IMR-90 (cell line): ENCODE data around the gene ZNF77. TPM values are rescaled to one million over a fixed set of nuclear protein-coding genes. Genes with fewer than 3 reads are reported as not detected.

Experiments
- ATAC-seq: fragments of 200-7000 bp; cut with Tn5 transposase; 2 replicates; pipeline ENCODE4 v1.9.1; 2020; ENCODE audit warnings: low read depth, mild to moderate bottlenecking, moderate library complexity
- BruUV-seq: library from RNA; stranded (reverse); fragments of 400-500 nt; replicated peaks from 2 replicates; lab custom pipeline; 2021; lab: Mats Ljungman, UMichigan
- CTCF ChIA-PET: fragments of 300-600 bp; formaldehyde crosslinking; extraction: SDS; loops from one replicate; lab custom pipeline; 2021; ENCODE audit warnings: antibody characterized with exemption; lab: Yijun Ruan, JAX
- POLR2A ChIA-PET: fragments of 300-600 bp; sonication (Branson Sonifier 250); formaldehyde crosslinking; loops from one replicate; lab custom pipeline; 2022; ENCODE audit warnings: antibody characterized with exemption; ENCODE audit not compliant: unreplicated experiment; lab: Charles Lee
- DNase-seq: peaks from one replicate; pipeline ENCODE4 v3.0.0; 2013
- H2AFZ ChIP-seq: replicated peaks from 2 replicates; pipeline ENCODE3; 2013; ENCODE audit warnings: low read length, mild to moderate bottlenecking; ENCODE audit not compliant: poor library complexity
- H2AK5ac ChIP-seq: 2 replicates; pipeline ENCODE4 v1.6.1; 2013; ENCODE audit warnings: low read depth, low read length, inconsistent platforms
- H2AK9ac ChIP-seq: replicated peaks from 2 replicates; pipeline ENCODE3; 2013; ENCODE audit warnings: mild to moderate bottlenecking, low read depth, low read length, moderate library complexity; ENCODE audit not compliant: poor library complexity
- H2BK120ac ChIP-seq: 2 replicates; pipeline ENCODE4 v1.6.1; 2013; ENCODE audit warnings: low read depth, low read length, inconsistent platforms
- H2BK15ac ChIP-seq: 3 replicates; pipeline ENCODE4 v1.6.1; 2013; ENCODE audit warnings: low read depth, low read length, inconsistent platforms
- H2BK20ac ChIP-seq: 2 replicates; pipeline ENCODE4 v1.6.1; 2013; ENCODE audit warnings: low read depth, mild to moderate bottlenecking, inconsistent platforms, low read length, moderate library complexity
- H2BK5ac ChIP-seq: 2 replicates; pipeline ENCODE4 v1.6.1; 2013; ENCODE audit warnings: mild to moderate bottlenecking, low read depth, low read length, inconsistent platforms; ENCODE audit not compliant: poor library complexity, severe bottlenecking
- H3K14ac ChIP-seq: replicated peaks from 2 replicates; pipeline ENCODE4 v1.6.1; 2013; ENCODE audit warnings: low read depth, low read length, inconsistent platforms
- H3K18ac ChIP-seq: 2 replicates; pipeline ENCODE4 v1.6.1; 2013; ENCODE audit warnings: low read depth, low read length, control low read depth
- H3K23ac ChIP-seq: 2 replicates; pipeline ENCODE4 v1.6.1; 2013; ENCODE audit warnings: low read depth, low read length, inconsistent platforms
- H3K27ac ChIP-seq: 2 replicates; pipeline ENCODE4 v1.5.1; 2013; ENCODE audit warnings: mild to moderate bottlenecking, control low read depth, low read length; ENCODE audit not compliant: insufficient read depth
- H3K27me3 ChIP-seq: 2 replicates; pipeline ENCODE4 v1.6.1; 2013; ENCODE audit warnings: low read length; ENCODE audit not compliant: control insufficient read depth, insufficient read depth
- H3K36me3 ChIP-seq: 2 replicates; pipeline ENCODE4 v1.6.1; 2013; ENCODE audit warnings: low read length, mixed read lengths; ENCODE audit not compliant: control insufficient read depth, insufficient read depth
- H3K4ac ChIP-seq: 2 replicates; pipeline ENCODE4 v1.6.1; 2013; ENCODE audit warnings: low read depth, low read length, inconsistent platforms
- H3K4me1 ChIP-seq: 2 replicates; pipeline ENCODE4 v1.6.1; 2013; ENCODE audit warnings: low read length, mixed read lengths; ENCODE audit not compliant: control insufficient read depth, insufficient read depth
- H3K4me2 ChIP-seq: 2 replicates; pipeline ENCODE4 v1.6.1; 2013; ENCODE audit warnings: low read depth, mild to moderate bottlenecking, control low read depth, low read length, moderate library complexity
- H3K4me3 ChIP-seq: 2 replicates; pipeline ENCODE4 v1.5.1; 2013; ENCODE audit warnings: low read depth, mild to moderate bottlenecking, control low read depth, low read length, moderate library complexity; ENCODE audit not compliant: insufficient read depth
- H3K56ac ChIP-seq: 2 replicates; pipeline ENCODE4 v1.6.1; 2013; ENCODE audit warnings: low read length, inconsistent platforms; ENCODE audit not compliant: insufficient read depth; ENCODE audit errors: extremely low read depth
- H3K79me1 ChIP-seq, 2 experiments: 2 replicates each; pipeline ENCODE4 v1.6.1; 2013; ENCODE audit warnings: low read length in 2 of 2, inconsistent platforms in 1 of 2, low read depth in 1 of 2
- H3K9ac ChIP-seq: 2 replicates; pipeline ENCODE4 v1.6.1; 2013; ENCODE audit warnings: low read depth, low read length, control low read depth
- H3K9me1 ChIP-seq: 2 replicates; pipeline ENCODE4 v1.6.1; 2013; ENCODE audit warnings: low read length, inconsistent platforms; ENCODE audit not compliant: insufficient read depth
- H3K9me3 ChIP-seq: 2 replicates; pipeline ENCODE4 v1.6.1; 2013; ENCODE audit warnings: low read length; ENCODE audit not compliant: control insufficient read depth, insufficient read depth
- H4K20me1 ChIP-seq: 2 replicates; pipeline ENCODE4 v1.6.1; 2013; ENCODE audit warnings: low read length, inconsistent platforms; ENCODE audit not compliant: insufficient read depth
- H4K5ac ChIP-seq: 2 replicates; pipeline ENCODE4 v1.6.1; 2013; ENCODE audit warnings: mild to moderate bottlenecking, low read depth, low read length, control low read depth
- H4K8ac ChIP-seq, 2 experiments: 2 replicates each; pipeline ENCODE4 v1.6.1; 2013; ENCODE audit warnings: low read depth in 2 of 2, low read length in 2 of 2, control low read depth in 1 of 2, inconsistent platforms in 1 of 2
- H4K91ac ChIP-seq: 2 replicates; pipeline ENCODE4 v1.6.1; 2013; ENCODE audit warnings: low read depth, low read length, inconsistent platforms; ENCODE audit not compliant: insufficient read depth
- BHLHE40 ChIP-seq: fragments of 150-350 bp; IDR thresholded peaks from 2 replicates; pipeline ENCODE4 v1.6.1; 2016; ENCODE audit warnings: mild to moderate bottlenecking, low read depth, low read length
- CEBPB ChIP-seq: IDR thresholded peaks from 2 replicates; pipeline ENCODE4 v1.6.1; 2012; ENCODE audit warnings: low read depth, low read length, improper control_type of control experiment
- CHD1 ChIP-seq: IDR thresholded peaks from 2 replicates; pipeline ENCODE4 v1.6.1; 2012; ENCODE audit warnings: low read depth, low read length, improper control_type of control experiment
- CTCF ChIP-seq: conservative IDR thresholded peaks from 2 replicates; pipeline ENCODE4 v1.5.1; 2012; ENCODE audit warnings: mild to moderate bottlenecking, low read depth, low read length, improper control_type of control experiment
- ELK1 ChIP-seq: fragments of 150-350 bp; IDR thresholded peaks from 2 replicates; pipeline ENCODE4 v1.6.1; 2016; ENCODE audit warnings: low read depth, mild to moderate bottlenecking, low read length, moderate library complexity, borderline replicate concordance
- FOS ChIP-seq: fragments of 150-350 bp; IDR thresholded peaks from 2 replicates; pipeline ENCODE4 v1.6.1; 2016; ENCODE audit warnings: low read depth, low read length
- MAFK ChIP-seq: IDR thresholded peaks from 2 replicates; pipeline ENCODE4 v1.6.1; 2012; ENCODE audit warnings: low read depth, low read length, improper control_type of control experiment
- MAZ ChIP-seq: IDR thresholded peaks from 2 replicates; pipeline ENCODE4 v1.6.1; 2012; ENCODE audit warnings: low read depth, mild to moderate bottlenecking, low read length, improper control_type of control experiment, moderate library complexity, borderline replicate concordance
- MXI1 ChIP-seq: IDR thresholded peaks from 2 replicates; pipeline ENCODE4 v1.6.1; 2012; ENCODE audit warnings: low read depth, mild to moderate bottlenecking, low read length, moderate library complexity, borderline replicate concordance
- NFE2L2 ChIP-seq: fragments of 150-350 bp; IDR thresholded peaks from 2 replicates; pipeline ENCODE4 v1.6.1; 2016; ENCODE audit warnings: low read depth, mild to moderate bottlenecking, low read length
- POLR2A ChIP-seq: IDR thresholded peaks from 2 replicates; pipeline ENCODE4 v1.6.1; 2012; ENCODE audit warnings: mild to moderate bottlenecking, low read depth, low read length
- RAD21 ChIP-seq: IDR thresholded peaks from 2 replicates; pipeline ENCODE4 v1.6.1; 2012; ENCODE audit warnings: low read length, improper control_type of control experiment
- RCOR1 ChIP-seq: IDR thresholded peaks from 2 replicates; pipeline ENCODE4 v1.6.1; 2012; ENCODE audit warnings: mild to moderate bottlenecking, low read length, improper control_type of control experiment; ENCODE audit not compliant: insufficient replicate concordance
- RFX5 ChIP-seq: IDR thresholded peaks from 2 replicates; pipeline ENCODE4 v1.8.0; 2012; ENCODE audit warnings: low read depth, mild to moderate bottlenecking, low read length, moderate library complexity
- SMC3 ChIP-seq: fragments of 150-350 bp; IDR thresholded peaks from 2 replicates; pipeline ENCODE4 v1.6.1; 2016; ENCODE audit warnings: low read depth, mild to moderate bottlenecking, antibody characterized with exemption, low read length, moderate library complexity
- USF2 ChIP-seq: fragments of 150-350 bp; IDR thresholded peaks from 2 replicates; pipeline ENCODE4 v1.6.1; 2017; ENCODE audit warnings: mild to moderate bottlenecking, antibody characterized with exemption, low read length, low read depth
- WGBS, 2 experiments: methylation state at CpG; one replicate each; pipeline versions ENCODE4 v1.1.5 to v1.1.7; 2013; ENCODE audit warnings: missing lambda C conversion rate in 2 of 2; ENCODE audit not compliant: insufficient read length in 1 of 2; ENCODE audit errors: extremely low coverage in 2 of 2; 5-methylcytosine and 5-hydroxymethylcytosine counted together
- dilution Hi-C: fragments of 300-500 bp; cut with HindIII; formaldehyde crosslinking; loops from one replicate; pipeline ENCODE4 v1.14.3; 2018; ENCODE audit warnings: low sequenced_read_pairs; ENCODE audit not compliant: unreplicated experiment
- in situ Hi-C: fragments of 300-500 bp; cut with MboI; formaldehyde crosslinking; loops from 3 replicates; pipeline ENCODE4 v1.14.3; 2019; ENCODE audit warnings: low sequenced_read_pairs, inconsistent platforms, mixed read lengths
- intact Hi-C: fragments of 100-400 bp; cut with micrococcal nuclease; formaldehyde crosslinking; loops from 2 replicates; pipeline ENCODE4 v1.10.0; 2022
- polyA plus RNA-seq, 3 experiments: library from polyadenylated mRNA; depleted of rRNA; stranded (reverse); fragments of >200 nt; gene quantifications; 2 replicates each; pipeline ENCODE4 v1.2.3, GENCODE V29; 2012; ENCODE audit warnings: low replicate concordance in 1 of 3
- total RNA-seq: library from RNA; depleted of rRNA; stranded (reverse); fragments of >200 nt; gene quantifications from 2 replicates; pipeline ENCODE4 v1.2.3, GENCODE V29; 2012

ZNF77 gene
- total and polyA plus RNA-seq, 2 of the 4 experiments (the other 2 are of a cell fraction): 3.6 to 6.5 TPM

- ATAC-seq (no peak), DNase-seq (no peak)
- CTCF ChIA-PET: no interaction called here
- Histone ChIP-seq H2BK120ac (no peak overlapping the region), H3K9me3 (peaks cover 5% of the 10 kb centered on the region), H3K36me3 (no peaks in the 10 kb centered on the region), H3K27me3 (0 out of 2 replicates have a peak, but pooled peaks cover 2% of the 10 kb centered on the region), H2AK5ac (no peak overlapping the region), H3K4ac (no peak overlapping the region), H3K56ac (no peak overlapping the region), H4K91ac (no peak overlapping the region), H4K8ac (no peak overlapping the region), H3K4me2 (no peak overlapping the region), H4K20me1 (no peaks in the 10 kb centered on the region), H3K18ac (no peak overlapping the region), H3K23ac (no peak overlapping the region), H2AFZ (no peak overlapping the region), H3K4me1 (no peaks in the 10 kb centered on the region; the same call in 1 of the 2 replicates), H3K4me3 (no peak overlapping the region), H3K9ac (no peak overlapping the region), H2BK5ac (no peak overlapping the region), H4K5ac (no peak overlapping the region), H3K79me1 (peaks cover under 1% of the 10 kb centered on the region in 2 experiments; a peak in 2 of 4 replicates), H3K14ac (no peak overlapping the region), H3K9me1 (no peaks in the 10 kb centered on the region), H2BK20ac (no peak overlapping the region), H2AK9ac (no peak overlapping the region), H3K27ac (no peak overlapping the region), H2BK15ac (no peak overlapping the region)
- intact Hi-C loops (no loop called here), in situ Hi-C loops (no loop called here), dilution Hi-C loops (no loop called here)
- WGBS, 2 experiments: 82% methylated on average over 3 of the region's 8 CpGs; no CpG with 5 or more reads in 1 of the 2 experiments
- POLR2A ChIA-PET: no interaction called here
- no TSS peak for BruUV-seq
- no peak for TF ChIP-seq USF2
- TF ChIP-seq POLR2A: no peak
- no peak for TF ChIP-seq FOS
- TF ChIP-seq RCOR1: no peak
- TF ChIP-seq CHD1: no peak
- no peak for TF ChIP-seq CEBPB
- TF ChIP-seq MXI1: no peak
- TF ChIP-seq NFE2L2: no peak
- no peak for TF ChIP-seq BHLHE40
- no peak for TF ChIP-seq RAD21
- TF ChIP-seq SMC3: no peak
- no peak for TF ChIP-seq ELK1
- TF ChIP-seq RFX5: no peak
- no peak for TF ChIP-seq CTCF
- no peak for TF ChIP-seq MAFK
- no peak for TF ChIP-seq MAZ
These were observed 48.1 kb downstream of the ZNF77 start for GRCh38 chr19:2896694-2897093.
